GM18873 (cell line): Measurements from ENCODE around the gene RING1.

Experiments
- ATAC-seq: cut with Tn5 transposase; IDR thresholded peaks from one replicate; pipeline ENCODE4 v1.9.1; 2021; ENCODE audit warnings: mild to moderate bottlenecking, moderate library complexity, moderate number of reproducible peaks; ENCODE audit not compliant: unreplicated experiment, low FRiP score

Gene RING1

GRCh38 chr6:33236328-33236727 lies 28.0 kb downstream of the RING1 start:
- ATAC-seq, result no peak

- ATAC-seq, result no peak
These were observed 28.6 kb downstream of the RING1 start for GRCh38 chr6:33236852-33237251.

GRCh38 chr6:33237741-33238140 lies 29.4 kb downstream of the RING1 start:
- no peak for ATAC-seq

GRCh38 chr6:33241968-33242367 lies 33.7 kb downstream of the RING1 start:
- ATAC-seq, result no peak

- ATAC-seq, result no peak
These were observed 35.2 kb downstream of the RING1 start for GRCh38 chr6:33243476-33243875.

GRCh38 chr6:33247977-33248642 lies 39.8 kb downstream of the RING1 start:
- ATAC-seq, result no peak

GRCh38 chr6:33248643-33248931 lies 40.3 kb downstream of the RING1 start:
- no peak for ATAC-seq

GRCh38 chr6:33248932-33249731 lies 40.8 kb downstream of the RING1 start:
- peak; percentile 89 for ATAC-seq

- no peak for ATAC-seq
These were observed 41.7 kb downstream of the RING1 start for GRCh38 chr6:33249732-33250630.

GRCh38 chr6:33250731-33251130 lies 42.4 kb downstream of the RING1 start:
- ATAC-seq, result no peak

- ATAC-seq, result no peak
These were observed 43.2 kb downstream of the RING1 start for GRCh38 chr6:33251395-33252012.

GRCh38 chr6:33252759-33253158 lies 44.5 kb downstream of the RING1 start:
- no peak for ATAC-seq

- no peak for ATAC-seq
These were observed 46.3 kb downstream of the RING1 start for GRCh38 chr6:33254591-33254990.

GRCh38 chr6:33259032-33259431 lies 50.7 kb downstream of the RING1 start:
- no peak for ATAC-seq
